DMS53 (cell line): ENCODE measurements around the gene SLAMF1.
"Not testable (repeated sequence)": the region's sequence is repeated elsewhere in the genome, so short reads cannot be mapped to it uniquely, and the experiment has no call there.

Experiments used
- DNase-seq: peaks from one replicate; lab custom pipeline; 2025; lab: John Stamatoyannopoulos, UW

Gene SLAMF1

GRCh38 chr1:160560806-160561205 lies 86.0 kb downstream of the SLAMF1 start:
- DNase-seq, result no peak

DNA sequence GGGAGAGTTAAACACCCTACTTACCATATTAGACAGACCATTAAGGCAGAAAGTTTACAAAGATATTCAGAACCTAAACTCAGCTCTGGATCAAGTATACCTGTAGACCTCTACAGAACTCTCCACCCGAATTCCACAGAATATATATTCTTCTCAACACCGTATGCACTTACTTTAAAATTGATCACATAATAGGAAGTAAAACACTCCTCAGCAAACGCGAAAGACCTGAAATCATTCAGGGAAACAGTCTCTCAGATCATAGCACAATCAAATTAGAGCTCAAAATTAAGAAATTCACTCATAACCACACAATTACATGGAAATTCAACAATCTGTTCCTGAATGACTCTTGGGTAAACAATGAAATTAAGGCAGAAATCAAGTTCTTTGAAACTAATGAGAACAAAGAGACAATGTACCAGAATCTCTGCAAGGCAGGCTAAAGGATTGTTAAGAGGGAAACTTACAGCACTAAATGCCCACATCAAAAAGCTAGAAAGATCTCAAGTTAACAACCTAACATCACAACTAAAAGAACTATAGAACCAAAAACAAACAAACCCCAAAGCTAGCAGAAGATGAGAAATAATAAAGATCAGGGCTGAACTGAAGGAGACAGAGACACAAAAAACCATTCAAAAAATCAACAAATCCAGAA lies 86.7 kb downstream of the SLAMF1 start:
- no peak for DNase-seq

DNA sequence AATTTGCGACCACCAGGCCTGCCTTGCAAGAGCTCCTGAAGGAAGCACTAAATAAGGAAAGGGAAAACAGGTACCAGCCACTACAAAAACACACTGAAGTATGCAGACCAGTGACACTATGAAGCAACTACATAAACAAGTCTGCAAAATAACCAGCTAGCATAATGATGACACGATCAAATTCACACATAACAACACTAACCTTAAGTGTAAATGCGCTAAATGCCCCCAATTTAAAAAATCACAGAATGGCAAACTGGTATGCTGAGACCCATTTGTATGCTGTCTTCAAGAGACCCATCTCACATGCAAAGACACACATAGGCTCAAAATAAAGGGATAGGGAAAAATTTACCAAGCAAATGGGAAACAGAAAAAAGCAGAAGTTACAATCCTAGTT lies 87.4 kb downstream of the SLAMF1 start:
- DNase-seq, result not testable (repeated sequence)

DNA sequence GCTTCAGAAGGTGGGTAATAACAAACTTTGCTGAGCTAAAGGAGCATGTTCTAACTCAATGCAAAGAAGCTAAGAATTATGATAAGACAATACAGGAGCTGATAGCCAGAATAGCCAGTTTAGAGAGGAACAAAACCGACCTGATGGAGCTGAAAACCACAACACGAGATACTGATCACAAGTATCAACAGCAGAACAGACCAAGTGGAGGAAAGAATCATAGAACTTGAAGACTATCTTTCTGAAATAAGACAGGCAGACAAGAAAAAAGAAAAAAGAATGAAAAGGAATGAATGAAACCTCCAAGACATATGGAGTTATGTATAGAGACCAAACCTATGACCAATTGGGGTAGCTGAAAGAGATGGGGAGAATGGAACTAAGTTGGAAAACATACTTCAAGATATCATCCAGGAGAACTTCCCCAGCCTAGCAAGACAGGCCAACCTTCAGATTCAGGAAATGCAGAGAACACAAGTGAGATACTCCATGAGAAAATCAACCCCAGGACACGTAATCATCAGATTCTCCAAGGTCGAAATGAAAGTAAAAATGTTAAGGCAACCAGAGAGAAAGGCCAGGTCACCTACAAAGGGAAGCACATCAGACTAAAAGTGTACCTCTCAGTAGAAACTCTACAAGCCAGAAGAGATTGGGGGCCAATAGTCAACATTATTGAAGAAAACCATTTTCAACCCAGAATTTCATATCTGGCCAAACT lies 88.0 kb downstream of the SLAMF1 start:
- DNase-seq, result no peak
